ENCODE data around the gene MAZ. TPM values are rescaled to one million over a fixed set of nuclear protein-coding genes. Genes with fewer than 3 reads are reported as not detected.
A peak's percentile ranks its signal among the peaks of the same experiment; 100 is the strongest.

MAZ gene
- total RNA-seq, 1 donor from 2014 or later, result 294 TPM

- no peak for DNase-seq (ENCODE audit: extremely low spot score, unreplicated experiment)
- Mint-ChIP-seq H3K9me3 (no peaks in the 10 kb centered on the region), H3K27me3 (no peaks in the 10 kb centered on the region), H3K4me1 (ENCODE audit: unreplicated experiment) (no peaks in the 10 kb centered on the region), H3K4me3 (no peak overlapping the region), H3K27ac (no peak overlapping the region), H3K36me3 (peaks cover 3% of the 10 kb centered on the region)
- no peak for TF ChIP-seq CTCF (conservative IDR thresholded peaks at IDR 0.05)
These were observed 36.5 kb downstream of the MAZ start for GRCh38 chr16:29842732-29843346.

- H3K36me3 Mint-ChIP-seq, result peaks cover 3% of the 10 kb centered on the region
- H3K4me1 Mint-ChIP-seq (ENCODE audit: unreplicated experiment), result no peaks in the 10 kb centered on the region
- no peak overlapping the region for H3K4me3 Mint-ChIP-seq
- no peaks in the 10 kb centered on the region for H3K27me3 Mint-ChIP-seq
- no peak for TF ChIP-seq CTCF (conservative IDR thresholded peaks at IDR 0.05)
- no peak for DNase-seq (ENCODE audit: extremely low spot score, unreplicated experiment)
- H3K27ac Mint-ChIP-seq, result no peak overlapping the region
- no peaks in the 10 kb centered on the region for H3K9me3 Mint-ChIP-seq
These were observed 37.6 kb downstream of the MAZ start for GRCh38 chr16:29843931-29844330.

- H3K36me3 Mint-ChIP-seq, result peaks cover 3% of the 10 kb centered on the region
- TF ChIP-seq CTCF (conservative IDR thresholded peaks at IDR 0.05), result no peak
- H3K9me3 Mint-ChIP-seq, result no peaks in the 10 kb centered on the region
- no peak overlapping the region for H3K4me3 Mint-ChIP-seq
- peaks cover 6% of the 10 kb centered on the region for H3K4me1 Mint-ChIP-seq (ENCODE audit: unreplicated experiment)
- H3K27ac Mint-ChIP-seq, result no peak overlapping the region
- H3K27me3 Mint-ChIP-seq, result no peaks in the 10 kb centered on the region
- no peak for DNase-seq (ENCODE audit: extremely low spot score, unreplicated experiment)
These were observed 38.4 kb downstream of the MAZ start for GRCh38 chr16:29844575-29845331.

GRCh38 chr16:29845656-29846055 lies 39.3 kb downstream of the MAZ start:
- H3K4me1 Mint-ChIP-seq (ENCODE audit: unreplicated experiment), result peaks cover 11% of the 10 kb centered on the region
- H3K4me3 Mint-ChIP-seq, result no peak overlapping the region
- no peaks in the 10 kb centered on the region for H3K27me3 Mint-ChIP-seq
- H3K9me3 Mint-ChIP-seq, result no peaks in the 10 kb centered on the region
- peaks cover 3% of the 10 kb centered on the region for H3K36me3 Mint-ChIP-seq
- no peak for TF ChIP-seq CTCF (conservative IDR thresholded peaks at IDR 0.05)
- H3K27ac Mint-ChIP-seq, result no peak overlapping the region
- DNase-seq (ENCODE audit: extremely low spot score, unreplicated experiment), result no peak

GRCh38 chr16:29848420-29849297 lies 42.3 kb downstream of the MAZ start:
- Mint-ChIP-seq H3K4me1 (ENCODE audit: unreplicated experiment) (peaks cover 11% of the 10 kb centered on the region), H3K4me3 (no peak overlapping the region), H3K36me3 (no peaks in the 10 kb centered on the region), H3K9me3 (no peaks in the 10 kb centered on the region), H3K27ac (no peak overlapping the region), H3K27me3 (no peaks in the 10 kb centered on the region)
- DNase-seq (ENCODE audit: extremely low spot score, unreplicated experiment), result no peak
- peak; percentile 78 for TF ChIP-seq CTCF (conservative IDR thresholded peaks at IDR 0.05)

Measured in type B pancreatic cell (in vitro differentiated cells).